Measurements from ENCODE around the gene SLC27A5.
"Not testable (repeated sequence)": the region's sequence is repeated elsewhere in the genome, so short reads cannot be mapped to it uniquely, and the experiment has no call there.

Gene SLC27A5

DNA sequence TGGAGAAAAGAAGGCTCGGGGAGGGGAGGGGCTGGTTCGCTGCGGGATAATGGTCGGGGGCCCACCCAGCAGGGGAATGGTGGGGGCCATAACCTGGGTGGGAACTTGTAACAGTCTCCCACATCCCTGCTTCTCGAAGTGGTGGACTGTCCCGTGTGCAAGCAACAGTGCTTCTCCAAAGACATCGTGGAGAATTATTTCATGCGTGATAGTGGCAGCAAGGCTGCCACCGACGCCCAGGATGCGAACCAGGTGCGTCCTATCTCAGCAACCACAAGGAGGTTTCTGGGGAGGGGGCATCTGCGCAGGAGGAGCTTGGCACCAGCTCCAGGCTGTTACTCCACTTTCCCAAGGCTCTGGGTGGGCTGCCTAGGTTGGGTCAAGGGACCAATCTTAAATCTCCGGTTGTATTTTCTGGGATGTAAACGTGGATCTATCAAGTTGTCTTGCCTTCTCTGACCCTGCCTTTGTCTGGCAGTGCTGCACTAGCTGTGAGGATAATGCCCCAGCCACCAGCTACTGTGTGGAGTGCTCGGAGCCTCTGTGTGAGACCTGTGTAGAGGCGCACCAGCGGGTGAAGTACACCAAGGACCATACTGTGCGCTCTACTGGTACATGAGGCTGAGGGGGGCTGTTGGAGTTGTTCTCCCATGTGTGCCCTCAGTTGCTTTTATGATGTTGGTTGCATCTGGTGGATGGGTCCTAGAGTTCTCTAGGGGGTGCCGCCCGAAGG lies 33.7 kb upstream of the SLC27A5 start:
- peak overlapping the region; percentile 84 for H3K4me3 ChIP-seq (ENCODE audit: low read depth, low read length)
- POLR2A ChIA-PET: interaction anchor here (0.9 to 3.9 kb wide), 4 partner anchors 9 to 26 kb away, joined by 4 to 81 read pairs (median 21); partner anchors contain the start of genes CHMP2A, UBE2M and ZBTB45
- TF ChIP-seq, protein P1, sequence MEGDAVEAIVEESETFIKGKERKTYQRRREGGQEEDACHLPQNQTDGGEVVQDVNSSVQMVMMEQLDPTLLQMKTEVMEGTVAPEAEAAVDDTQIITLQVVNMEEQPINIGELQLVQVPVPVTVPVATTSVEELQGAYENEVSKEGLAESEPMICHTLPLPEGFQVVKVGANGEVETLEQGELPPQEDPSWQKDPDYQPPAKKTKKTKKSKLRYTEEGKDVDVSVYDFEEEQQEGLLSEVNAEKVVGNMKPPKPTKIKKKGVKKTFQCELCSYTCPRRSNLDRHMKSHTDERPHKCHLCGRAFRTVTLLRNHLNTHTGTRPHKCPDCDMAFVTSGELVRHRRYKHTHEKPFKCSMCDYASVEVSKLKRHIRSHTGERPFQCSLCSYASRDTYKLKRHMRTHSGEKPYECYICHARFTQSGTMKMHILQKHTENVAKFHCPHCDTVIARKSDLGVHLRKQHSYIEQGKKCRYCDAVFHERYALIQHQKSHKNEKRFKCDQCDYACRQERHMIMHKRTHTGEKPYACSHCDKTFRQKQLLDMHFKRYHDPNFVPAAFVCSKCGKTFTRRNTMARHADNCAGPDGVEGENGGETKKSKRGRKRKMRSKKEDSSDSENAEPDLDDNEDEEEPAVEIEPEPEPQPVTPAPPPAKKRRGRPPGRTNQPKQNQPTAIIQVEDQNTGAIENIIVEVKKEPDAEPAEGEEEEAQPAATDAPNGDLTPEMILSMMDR (IDR thresholded peaks at IDR 0.05; ENCODE audit: insufficient read depth, low read length, missing control alignments): no peak
- no peak for DNase-seq (ENCODE audit: low read depth, low spot score)
- CTCF ChIA-PET: interaction anchor here (3.1 to 3.8 kb wide), 2 partner anchors 9 to 26 kb away, joined by 22 to 42 read pairs; partner anchors contain the start of genes CHMP2A and ZBTB45

DNA sequence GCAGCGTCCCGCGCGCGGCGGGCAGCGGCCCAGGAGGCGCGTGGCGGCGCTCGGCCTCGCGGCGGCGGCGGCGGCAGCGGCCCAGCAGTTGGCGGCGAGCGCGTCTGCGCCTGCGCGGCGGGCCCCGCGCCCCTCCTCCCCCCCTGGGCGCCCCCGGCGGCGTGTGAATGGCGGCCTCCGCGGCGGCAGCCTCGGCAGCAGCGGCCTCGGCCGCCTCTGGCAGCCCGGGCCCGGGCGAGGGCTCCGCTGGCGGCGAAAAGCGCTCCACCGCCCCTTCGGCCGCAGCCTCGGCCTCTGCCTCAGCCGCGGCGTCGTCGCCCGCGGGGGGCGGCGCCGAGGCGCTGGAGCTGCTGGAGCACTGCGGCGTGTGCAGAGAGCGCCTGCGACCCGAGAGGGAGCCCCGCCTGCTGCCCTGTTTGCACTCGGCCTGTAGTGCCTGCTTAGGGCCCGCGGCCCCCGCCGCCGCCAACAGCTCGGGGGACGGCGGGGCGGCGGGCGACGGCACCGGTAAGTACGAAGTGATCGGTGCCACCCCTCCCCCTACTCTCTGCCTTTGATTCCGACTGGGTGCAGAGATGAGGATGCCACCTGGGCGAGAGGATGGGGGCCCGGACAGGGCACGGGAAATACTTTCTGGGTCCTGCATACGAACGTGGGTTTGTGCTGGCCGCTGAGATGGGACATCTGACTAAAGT lies 32.9 kb upstream of the SLC27A5 start:
- ChIA-PET POLR2A (interaction anchor here (0.9 to 3.9 kb wide), 8 partner anchors 9 to 28 kb away, joined by 3 to 81 read pairs (median 4); partner anchors contain the start of genes CHMP2A, UBE2M and ZBTB45), CTCF (interaction anchor here (3.1 to 3.8 kb wide), 2 partner anchors 10 to 25 kb away, joined by 22 to 42 read pairs; partner anchors contain the start of genes CHMP2A and ZBTB45)
- DNase-seq (ENCODE audit: low read depth, low spot score): no peak
- TF ChIP-seq, protein P1 (IDR thresholded peaks at IDR 0.05; ENCODE audit: insufficient read depth, low read length, missing control alignments): no peak
- peak overlapping the region; percentile 84 for H3K4me3 ChIP-seq (ENCODE audit: low read depth, low read length)

DNA sequence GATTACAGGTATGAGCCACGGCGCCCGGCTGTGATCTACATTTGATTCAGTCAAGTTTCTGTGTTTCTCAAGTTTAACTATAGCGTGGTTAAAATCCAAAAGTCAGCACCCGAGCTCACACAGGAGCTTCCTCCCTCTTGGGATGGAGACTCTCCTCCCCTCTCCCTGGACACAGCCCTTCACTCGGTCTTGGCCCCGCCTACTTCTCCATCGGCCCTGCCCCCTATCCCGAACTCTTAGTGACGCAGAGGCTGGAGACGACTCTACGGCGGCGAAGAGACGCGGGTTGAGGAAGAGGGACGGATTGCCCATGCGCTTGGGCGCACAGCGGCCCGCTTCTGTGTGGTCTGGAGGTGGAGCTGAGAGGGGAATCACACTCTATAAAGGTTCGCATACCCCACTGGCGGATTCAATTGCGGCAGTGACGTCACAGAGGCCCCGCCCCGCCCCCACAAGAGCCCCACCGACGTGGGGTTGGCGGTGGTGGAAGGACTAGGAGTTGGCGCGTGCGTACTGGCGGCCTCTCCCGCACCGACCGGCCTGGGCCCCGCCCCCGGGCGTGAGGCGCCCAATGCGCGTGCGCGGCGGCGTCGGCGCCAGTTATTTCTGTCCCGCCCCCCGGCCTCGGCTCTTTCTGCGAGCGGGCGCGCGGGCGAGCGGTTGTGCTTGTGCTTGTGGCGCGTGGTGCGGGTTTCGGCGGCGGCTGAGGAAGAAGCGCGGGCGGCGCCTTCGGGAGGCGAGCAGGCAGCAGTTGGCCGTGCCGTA lies 32.2 kb upstream of the SLC27A5 start, which contains the start of gene TRIM28:
Gene TRIM28 (plus strand): TSS at position 239 of the 765 bp plus-strand sequence. CDS start 694 bp downstream, outside the sequence.
- peak; percentile 95 for DNase-seq (ENCODE audit: low read depth, low spot score)
- ChIA-PET CTCF (interaction anchor here (0.9 to 3.8 kb wide), 5 partner anchors 8 to 30 kb away, joined by 3 to 42 read pairs (median 8); partner anchors contain the start of genes CHMP2A and ZBTB45), POLR2A (interaction anchor here (0.9 to 3.9 kb wide), 10 partner anchors 10 to 45 kb away, joined by 3 to 81 read pairs (median 4); partner anchors contain the start of genes CHMP2A, UBE2M and ZBTB45)
- peak within 1 kb of the TSS; percentile 84 for H3K4me3 ChIP-seq (ENCODE audit: low read depth, low read length)
- TF ChIP-seq, protein P1 (IDR thresholded peaks at IDR 0.05; ENCODE audit: insufficient read depth, low read length, missing control alignments): no peak

DNA sequence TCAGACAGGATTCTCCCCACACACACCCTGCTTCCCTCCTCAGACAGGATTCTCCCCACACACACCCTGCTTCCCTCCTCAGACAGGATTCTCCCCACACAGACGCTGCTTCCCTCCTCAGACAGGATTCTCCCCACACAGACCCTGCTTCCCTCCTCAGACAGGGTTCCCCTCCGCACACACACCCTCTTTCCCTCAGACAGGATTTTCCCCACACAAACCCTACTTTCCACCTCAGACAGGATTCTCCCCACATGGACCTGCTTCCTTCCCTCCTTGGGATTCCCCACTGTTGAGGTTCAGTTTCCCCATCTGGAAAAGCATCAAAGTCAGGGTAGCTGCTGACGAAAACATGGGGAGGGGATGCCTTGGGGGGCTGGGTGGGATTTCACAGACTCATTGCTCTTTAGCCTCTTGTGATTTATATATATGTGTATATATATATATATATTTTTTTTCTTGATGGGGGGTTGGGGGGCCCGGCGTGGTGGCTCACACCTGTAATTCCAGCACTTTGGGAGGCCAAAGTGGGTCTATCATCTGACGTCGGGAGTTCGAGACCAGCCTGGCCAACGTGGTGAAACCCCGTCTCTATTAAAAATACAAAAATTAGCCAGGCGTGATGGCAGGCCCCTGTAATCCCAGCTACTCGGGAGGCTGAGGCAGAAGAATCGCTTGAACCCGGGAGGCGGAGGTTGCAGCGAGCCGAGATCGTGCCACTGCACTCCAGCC lies 31.0 kb upstream of the SLC27A5 start:
- ChIA-PET CTCF (interaction anchor here (1.3 to 3.8 kb wide), 4 partner anchors 12 to 29 kb away, joined by 3 to 42 read pairs (median 15); partner anchors contain the start of genes CHMP2A and ZBTB45), POLR2A (interaction anchor here (1.1 to 3.9 kb wide), 4 partner anchors 11 to 23 kb away, joined by 4 to 81 read pairs (median 22); partner anchors contain the start of genes CHMP2A, UBE2M and ZBTB45)
- peak overlapping the region; percentile 47; the same call in 1 of the 2 replicates for H3K4me3 ChIP-seq (ENCODE audit: low read depth, low read length)
- DNase-seq (ENCODE audit: low read depth, low spot score): not testable (repeated sequence)

DNA sequence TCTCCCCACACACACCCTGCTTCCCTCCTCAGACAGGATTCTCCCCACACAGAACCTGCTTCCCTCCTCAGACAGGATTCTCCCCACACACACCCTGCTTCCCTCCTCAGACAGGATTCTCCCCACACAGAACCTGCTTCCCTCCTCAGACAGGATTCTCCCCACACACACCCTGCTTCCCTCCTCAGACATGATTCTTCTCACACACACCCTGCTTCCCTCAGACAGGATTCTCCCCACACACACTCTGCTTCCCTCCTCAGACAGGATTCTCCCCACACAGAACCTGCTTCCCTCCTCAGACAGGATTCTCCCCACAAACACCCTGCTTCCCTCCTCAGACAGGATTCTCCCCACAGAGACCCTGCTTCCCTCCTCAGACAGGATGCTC lies 27.4 kb upstream of the SLC27A5 start:
- CTCF ChIA-PET; DNase-seq (ENCODE audit: low read depth, low spot score); POLR2A ChIA-PET; H3K4me3 ChIP-seq (ENCODE audit: low read depth, low read length): not testable (repeated sequence)

DNA sequence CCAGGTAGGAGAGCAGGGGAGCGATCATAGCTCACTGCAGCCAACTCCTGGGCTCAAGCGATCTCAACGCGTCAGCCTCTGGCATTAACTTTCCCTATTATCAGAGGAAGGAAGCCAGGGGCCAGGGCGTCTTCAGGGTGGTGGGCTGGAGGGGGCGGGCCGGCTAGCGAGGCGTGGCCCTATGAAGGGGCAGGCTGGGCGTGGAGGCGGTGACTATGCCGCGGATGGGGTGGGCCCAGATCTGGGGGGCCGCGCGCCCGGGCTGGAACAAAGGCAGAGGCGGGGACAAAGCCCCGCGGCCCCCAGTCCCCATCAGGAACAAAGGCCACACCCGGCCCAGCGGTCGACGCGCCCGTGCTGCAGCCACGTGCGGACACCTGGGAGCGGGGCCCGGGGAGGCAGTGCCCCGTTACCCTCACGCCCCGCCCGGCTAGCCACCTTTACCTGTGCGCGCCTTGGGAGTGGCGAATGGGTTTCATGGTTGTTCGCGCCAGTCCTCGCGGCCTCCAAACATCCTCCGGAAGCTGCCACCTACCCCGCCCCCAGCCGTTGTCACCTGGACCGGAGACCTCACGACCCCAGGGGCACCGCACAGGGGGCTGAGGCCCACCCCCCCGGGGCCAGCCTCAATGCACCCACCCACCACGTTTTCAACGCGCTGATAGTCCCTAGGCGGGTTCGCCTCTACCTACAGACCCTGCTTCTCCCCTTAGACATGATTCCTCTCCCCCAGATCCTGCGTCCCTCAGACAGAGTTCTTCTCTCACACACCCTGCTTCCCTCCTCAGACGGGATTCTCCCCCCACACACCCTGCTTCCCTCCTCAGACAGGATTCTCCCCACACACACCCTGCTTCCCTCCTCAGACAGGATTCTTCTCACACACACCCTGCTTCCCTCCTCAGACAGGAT lies 26.7 kb upstream of the SLC27A5 start:
- no peak for DNase-seq (ENCODE audit: low read depth, low spot score)
- TF ChIP-seq, protein P1 (IDR thresholded peaks at IDR 0.05; ENCODE audit: insufficient read depth, low read length, missing control alignments): no peak
- ChIA-PET POLR2A (no interaction called here), CTCF (interaction anchor here (1.0 kb wide), 2 partner anchors 17 to 19 kb away, joined by 3 read pairs; no protein-coding TSS in a partner anchor)
- H3K4me3 ChIP-seq (ENCODE audit: low read depth, low read length): peak overlapping the region; percentile 15; the same call in 1 of the 2 replicates
